ENCODE results near the gene RBPJ. TPM values are rescaled to one million over a fixed set of nuclear protein-coding genes. Genes with fewer than 3 reads are reported as not detected.

RBPJ gene
- 59.8 and 65.3 TPM in 2 replicates for total RNA-seq (2021)
- percentile 88 among the genes with signal in this experiment for Bru-seq, nascent RNA
- BruChase-seq, experiment 1, labeled RNA remaining after a 2-hour chase, result percentile 88 among the genes with signal in this experiment
- percentile 90 among the genes with signal in this experiment for BruChase-seq, experiment 2, labeled RNA remaining after a 6-hour chase
- long read RNA-seq, full-length matches to known transcripts, result 95 of 124 reads
- long read RNA-seq, partial matches to known transcripts, result 9 of 124 reads
- long read RNA-seq, other reads (novel, unspliced or antisense), result 20 of 124 reads

DNA sequence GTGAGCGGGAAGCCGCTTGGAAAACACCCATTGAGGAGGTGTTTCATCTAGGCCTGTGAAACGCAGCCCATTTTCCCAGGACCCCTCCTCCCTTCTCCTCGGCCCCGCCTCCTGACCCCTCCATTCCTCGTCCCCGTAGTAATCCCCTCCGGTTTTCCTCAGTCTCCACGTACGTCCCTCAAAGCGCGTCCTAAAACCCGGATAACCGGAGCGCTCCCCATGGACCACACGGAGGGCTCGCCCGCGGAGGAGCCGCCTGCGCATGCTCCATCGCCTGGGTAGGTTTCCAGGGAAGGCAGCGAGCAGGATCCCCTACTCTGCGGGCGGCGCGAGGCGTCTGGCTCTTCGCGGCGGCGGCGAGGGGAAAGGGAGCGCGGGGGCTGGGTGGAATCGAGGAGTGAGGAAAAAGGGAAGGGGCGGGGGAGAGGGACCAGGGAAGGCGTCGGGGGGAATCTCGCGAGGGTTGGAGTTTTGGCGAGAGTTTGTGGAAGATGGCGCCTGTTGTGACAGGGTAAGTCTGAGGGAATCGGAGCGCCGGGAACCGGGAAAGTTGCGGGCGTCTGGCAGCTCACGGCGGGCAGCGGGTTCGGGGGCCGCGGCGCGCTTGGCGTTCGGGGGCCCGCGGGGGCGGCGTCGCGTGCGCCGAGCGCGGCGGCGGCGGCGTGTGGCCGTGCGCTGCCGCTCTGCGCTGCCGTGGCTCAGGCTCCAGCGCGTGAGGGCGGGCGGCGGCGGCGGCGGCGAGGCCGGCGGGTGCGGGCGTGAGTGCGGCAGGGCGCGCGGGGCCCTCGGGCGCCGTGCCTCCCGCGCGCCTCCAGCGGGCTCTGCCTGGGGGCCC, at the start of gene RBPJ:
TSS of gene RBPJ (plus strand) at position 477 of the 835 bp plus-strand sequence. CDS start at position 492, 15 bp downstream.
- H3K36me3 ChIP-seq (ENCODE audit: insufficient read depth, low read length, poor library complexity, severe bottlenecking), result no peaks in the 10 kb centered on the region
- CTCF ChIA-PET, result no interaction called here
- H3K27me3 ChIP-seq (replicated peaks; ENCODE audit: insufficient read depth, low read depth, low read length, poor library complexity), result no peaks in the 10 kb centered on the region
- H3K9me3 ChIP-seq (ENCODE audit: low read depth, low read length, poor library complexity, severe bottlenecking), result no peaks in the 10 kb centered on the region
- POLR2A ChIA-PET (ENCODE audit: low non-redundant PET), result no interaction called here
- intact Hi-C loops (cut with micrococcal nuclease; ENCODE audit: unreplicated experiment), result loop anchor here (5.0 to 10.0 kb wide), 2 partner anchors 238 to 694 kb away; no protein-coding TSS in a partner anchor
- H3K27ac ChIP-seq (ENCODE audit: low read depth, low read length, poor library complexity, severe bottlenecking), result peak within 1 kb of the TSS; percentile 94
- no TSS peak for BruUV-seq (replicated peaks)
- DNase-seq (ENCODE audit: low spot score), result peak; percentile 99
- peaks cover 16% of the 10 kb centered on the region for H3K4me1 ChIP-seq (ENCODE audit: insufficient read depth, low read length, poor library complexity, severe bottlenecking)
- TF ChIP-seq, protein P1, sequence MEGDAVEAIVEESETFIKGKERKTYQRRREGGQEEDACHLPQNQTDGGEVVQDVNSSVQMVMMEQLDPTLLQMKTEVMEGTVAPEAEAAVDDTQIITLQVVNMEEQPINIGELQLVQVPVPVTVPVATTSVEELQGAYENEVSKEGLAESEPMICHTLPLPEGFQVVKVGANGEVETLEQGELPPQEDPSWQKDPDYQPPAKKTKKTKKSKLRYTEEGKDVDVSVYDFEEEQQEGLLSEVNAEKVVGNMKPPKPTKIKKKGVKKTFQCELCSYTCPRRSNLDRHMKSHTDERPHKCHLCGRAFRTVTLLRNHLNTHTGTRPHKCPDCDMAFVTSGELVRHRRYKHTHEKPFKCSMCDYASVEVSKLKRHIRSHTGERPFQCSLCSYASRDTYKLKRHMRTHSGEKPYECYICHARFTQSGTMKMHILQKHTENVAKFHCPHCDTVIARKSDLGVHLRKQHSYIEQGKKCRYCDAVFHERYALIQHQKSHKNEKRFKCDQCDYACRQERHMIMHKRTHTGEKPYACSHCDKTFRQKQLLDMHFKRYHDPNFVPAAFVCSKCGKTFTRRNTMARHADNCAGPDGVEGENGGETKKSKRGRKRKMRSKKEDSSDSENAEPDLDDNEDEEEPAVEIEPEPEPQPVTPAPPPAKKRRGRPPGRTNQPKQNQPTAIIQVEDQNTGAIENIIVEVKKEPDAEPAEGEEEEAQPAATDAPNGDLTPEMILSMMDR (conservative IDR thresholded peaks at IDR 0.05; ENCODE audit: low read depth, low read length), result no peak
- TF ChIP-seq EZH2 (IDR thresholded peaks at IDR 0.05; ENCODE audit: borderline replicate concordance, low read depth, low read length, poor library complexity, severe bottlenecking), result no peak
- H3K4me3 ChIP-seq (ENCODE audit: low read depth, low read length, poor library complexity, severe bottlenecking), result peak within 1 kb of the TSS; percentile 92

DNA sequence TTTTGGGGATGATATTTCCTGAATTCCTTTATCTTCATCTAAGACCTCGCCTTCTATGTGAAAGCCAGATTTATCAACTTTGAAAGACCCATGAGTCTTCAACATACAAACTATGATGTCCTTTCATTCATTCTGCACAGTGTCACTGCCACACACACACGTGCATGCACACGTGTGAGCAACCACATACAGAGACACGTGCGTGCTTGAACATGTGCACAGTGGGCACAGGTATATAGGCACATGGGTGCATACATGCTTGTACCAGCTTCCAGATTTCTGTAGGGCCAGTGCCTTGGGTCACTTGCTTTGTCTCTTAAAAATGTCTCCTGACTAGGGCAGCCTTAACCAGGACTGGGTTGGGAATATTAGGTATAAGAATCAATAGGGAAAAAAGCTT, 49.1 kb upstream of the RBPJ start:
- no peaks in the 10 kb centered on the region for H3K27me3 ChIP-seq (replicated peaks; ENCODE audit: insufficient read depth, low read depth, low read length, poor library complexity)
- no peaks in the 10 kb centered on the region for H3K9me3 ChIP-seq (ENCODE audit: low read depth, low read length, poor library complexity, severe bottlenecking)
- no peak overlapping the region for H3K27ac ChIP-seq (ENCODE audit: low read depth, low read length, poor library complexity, severe bottlenecking)
- intact Hi-C loops (cut with micrococcal nuclease; ENCODE audit: unreplicated experiment), result no loop called here
- no peaks in the 10 kb centered on the region for H3K36me3 ChIP-seq (ENCODE audit: insufficient read depth, low read length, poor library complexity, severe bottlenecking)
- BruUV-seq (replicated peaks), result no TSS peak
- CTCF ChIA-PET, result no interaction called here
- no peak for DNase-seq (ENCODE audit: low spot score)
- POLR2A ChIA-PET (ENCODE audit: low non-redundant PET), result no interaction called here
- TF ChIP-seq, protein P1 (conservative IDR thresholded peaks at IDR 0.05; ENCODE audit: low read depth, low read length), result no peak
- TF ChIP-seq EZH2 (IDR thresholded peaks at IDR 0.05; ENCODE audit: borderline replicate concordance, low read depth, low read length, poor library complexity, severe bottlenecking), result no peak
- H3K4me3 ChIP-seq (ENCODE audit: low read depth, low read length, poor library complexity, severe bottlenecking), result no peak overlapping the region
- no peaks in the 10 kb centered on the region for H3K4me1 ChIP-seq (ENCODE audit: insufficient read depth, low read length, poor library complexity, severe bottlenecking)

DNA sequence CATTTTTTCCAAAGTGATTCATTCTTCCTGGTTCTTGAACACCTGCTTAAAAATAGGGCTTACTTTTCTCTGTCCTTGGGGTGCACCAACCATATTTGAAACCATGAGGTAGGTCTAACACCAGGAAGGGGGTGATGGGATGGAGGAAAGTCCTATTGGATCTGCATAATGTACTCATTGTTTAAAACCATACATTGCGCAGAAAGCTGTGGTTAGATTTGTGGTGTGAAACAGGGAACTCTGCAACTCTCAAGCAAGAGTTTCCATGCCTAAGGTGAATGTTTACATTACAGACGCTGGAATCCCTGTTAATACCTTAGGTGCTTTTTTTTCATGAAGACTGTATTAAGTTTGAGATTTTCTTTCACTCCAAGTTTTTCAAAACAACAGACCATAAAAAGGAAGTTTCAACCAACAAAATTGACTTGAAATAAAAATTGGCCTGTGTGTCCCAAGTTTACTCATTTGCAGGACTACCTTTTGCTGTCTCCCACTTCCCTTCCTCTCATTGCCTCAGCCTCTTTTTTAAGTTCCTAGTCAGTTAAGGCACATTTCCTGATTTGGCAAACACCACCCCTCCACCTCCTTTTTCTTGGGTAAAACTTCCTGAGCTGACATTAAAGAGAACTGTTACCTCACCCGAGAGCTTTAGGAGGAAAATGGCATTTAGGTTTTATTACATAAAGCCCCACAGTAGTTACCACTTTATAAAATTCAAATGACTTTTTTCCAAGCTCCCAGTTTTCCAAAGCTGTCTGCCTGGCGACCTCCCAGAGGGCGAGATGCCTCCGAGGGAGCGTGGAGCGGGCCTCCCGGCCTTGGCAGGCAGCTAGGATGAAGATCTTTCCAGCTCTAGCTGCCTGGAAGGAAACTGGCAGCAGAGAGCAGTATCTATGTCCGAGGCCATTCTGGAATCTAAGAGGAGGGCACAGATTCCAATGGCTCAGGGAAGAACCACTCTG, 47.9 kb upstream of the RBPJ start:
- ChIA-PET POLR2A (ENCODE audit: low non-redundant PET) (no interaction called here), CTCF (no interaction called here)
- H3K4me1 ChIP-seq (ENCODE audit: insufficient read depth, low read length, poor library complexity, severe bottlenecking), result no peaks in the 10 kb centered on the region
- H3K27ac ChIP-seq (ENCODE audit: low read depth, low read length, poor library complexity, severe bottlenecking), result no peak overlapping the region
- no peaks in the 10 kb centered on the region for H3K27me3 ChIP-seq (replicated peaks; ENCODE audit: insufficient read depth, low read depth, low read length, poor library complexity)
- intact Hi-C loops (cut with micrococcal nuclease; ENCODE audit: unreplicated experiment), result no loop called here
- H3K36me3 ChIP-seq (ENCODE audit: insufficient read depth, low read length, poor library complexity, severe bottlenecking), result no peaks in the 10 kb centered on the region
- H3K4me3 ChIP-seq (ENCODE audit: low read depth, low read length, poor library complexity, severe bottlenecking), result no peak overlapping the region
- no TSS peak for BruUV-seq (replicated peaks)
- no peak for DNase-seq (ENCODE audit: low spot score)
- TF ChIP-seq EZH2 (IDR thresholded peaks at IDR 0.05; ENCODE audit: borderline replicate concordance, low read depth, low read length, poor library complexity, severe bottlenecking), result no peak
- TF ChIP-seq, protein P1 (conservative IDR thresholded peaks at IDR 0.05; ENCODE audit: low read depth, low read length), result no peak
- H3K9me3 ChIP-seq (ENCODE audit: low read depth, low read length, poor library complexity, severe bottlenecking), result no peaks in the 10 kb centered on the region
